Mesenchymal stem cell (in vitro differentiated cells and primary cell): Measurements from ENCODE around the gene UROD.
A peak's percentile ranks its signal among the peaks of the same experiment; 100 is the strongest.
"Not testable (repeated sequence)": the region's sequence is repeated elsewhere in the genome, so short reads cannot be mapped to it uniquely, and the experiment has no call there.

Source experiments
- DNase-seq: peaks from one replicate; pipeline ENCODE4 v3.0.0-alpha.2; 2013
- H2AFZ ChIP-seq: one replicate; pipeline ENCODE4 v1.6.1; 2013; ENCODE audit warnings: low read depth, mild to moderate bottlenecking, control low read depth, inconsistent platforms, low read length, moderate library complexity
- H2AK5ac ChIP-seq: 2 replicates; pipeline ENCODE4 v1.6.1; 2013; ENCODE audit warnings: low read length, moderate library complexity, mild to moderate bottlenecking, inconsistent platforms; ENCODE audit not compliant: severe bottlenecking
- H2BK120ac ChIP-seq: one replicate; pipeline ENCODE4 v1.6.1; 2013; ENCODE audit warnings: low read depth, mild to moderate bottlenecking, inconsistent platforms, low read length, moderate library complexity
- H2BK12ac ChIP-seq, 2 experiments: one replicate each; pipeline ENCODE4 v1.6.1; 2013; ENCODE audit warnings: inconsistent platforms in 2 of 2, low read length in 2 of 2, mild to moderate bottlenecking in 2 of 2, moderate library complexity in 2 of 2, control low read depth in 1 of 2
- H2BK15ac ChIP-seq: one replicate; pipeline ENCODE4 v1.6.1; 2013; ENCODE audit warnings: mild to moderate bottlenecking, low read depth, inconsistent platforms; ENCODE audit not compliant: poor library complexity, severe bottlenecking
- H2BK5ac ChIP-seq: 2 replicates; pipeline ENCODE4 v1.6.1; 2013; ENCODE audit warnings: low read depth, mild to moderate bottlenecking, low read length, control low read depth, inconsistent platforms; ENCODE audit not compliant: poor library complexity, severe bottlenecking
- H3K14ac ChIP-seq, 2 experiments: one replicate each; pipeline ENCODE4 v1.6.1; 2013; ENCODE audit warnings: inconsistent platforms in 2 of 2, low read length in 2 of 2, control low read depth in 1 of 2, mild to moderate bottlenecking in 1 of 2, moderate library complexity in 1 of 2
- H3K18ac ChIP-seq, 2 experiments: one replicate each; pipeline ENCODE4 v1.6.1; 2013; ENCODE audit warnings: inconsistent platforms in 2 of 2, low read length in 2 of 2, control low read depth in 1 of 2, low read depth in 1 of 2, mild to moderate bottlenecking in 1 of 2
- H3K23ac ChIP-seq, 2 experiments: one replicate each; pipeline ENCODE4 v1.6.1; 2013; ENCODE audit warnings: inconsistent platforms in 2 of 2, low read length in 2 of 2, mild to moderate bottlenecking in 2 of 2, moderate library complexity in 2 of 2, control low read depth in 1 of 2
- H3K27ac ChIP-seq: 2 replicates; pipeline ENCODE4 v1.5.1; 2013; ENCODE audit warnings: mild to moderate bottlenecking, moderate library complexity, low read length, control low read depth, inconsistent platforms; ENCODE audit not compliant: poor library complexity, severe bottlenecking
- H3K27me3 ChIP-seq, 2 experiments: 2 replicates each; pipeline versions ENCODE4 v1.6.1 to v1.7.0; 2013; ENCODE audit warnings: low read length in 2 of 2, mild to moderate bottlenecking in 2 of 2, moderate library complexity in 2 of 2, control low read depth in 1 of 2, inconsistent platforms in 1 of 2; ENCODE audit not compliant: control insufficient read depth in 1 of 2, insufficient read depth in 1 of 2
- H3K36me3 ChIP-seq, 2 experiments: 2 replicates each; pipeline versions ENCODE4 v1.6.1 to v1.7.0; 2013; ENCODE audit warnings: low read length in 2 of 2, control low read depth in 1 of 2, inconsistent platforms in 1 of 2, low read depth in 1 of 2, mild to moderate bottlenecking in 1 of 2; ENCODE audit not compliant: insufficient read depth in 2 of 2, control insufficient read depth in 1 of 2
- H3K4ac ChIP-seq, 2 experiments: one replicate each; pipeline ENCODE4 v1.6.1; 2013; ENCODE audit warnings: inconsistent platforms in 2 of 2, low read length in 2 of 2, mild to moderate bottlenecking in 2 of 2, moderate library complexity in 2 of 2, control low read depth in 1 of 2, low read depth in 1 of 2
- H3K4me1 ChIP-seq: 2 replicates; pipeline ENCODE4 v1.6.1; 2013; ENCODE audit warnings: low read depth, low read length, control low read depth; ENCODE audit not compliant: control insufficient read depth, insufficient read depth
- H3K4me2 ChIP-seq: 2 replicates; pipeline ENCODE4 v1.6.1; 2013; ENCODE audit warnings: low read length, mild to moderate bottlenecking, inconsistent platforms; ENCODE audit not compliant: poor library complexity, severe bottlenecking
- H3K4me3 ChIP-seq, 2 experiments: 2 replicates each; pipeline versions ENCODE4 v1.5.1 to v1.7.0; 2013; ENCODE audit warnings: low read length in 2 of 2, mild to moderate bottlenecking in 2 of 2, control low read depth in 1 of 2, low read depth in 1 of 2; ENCODE audit not compliant: insufficient read depth in 1 of 2
- H3K79me1 ChIP-seq: replicated peaks from 2 replicates; pipeline ENCODE4 v1.6.1; 2013; ENCODE audit warnings: mild to moderate bottlenecking, control low read depth, low read length, inconsistent platforms; ENCODE audit not compliant: poor library complexity, severe bottlenecking
- H3K9ac ChIP-seq: 2 replicates; pipeline ENCODE4 v1.7.0; 2013; ENCODE audit warnings: mild to moderate bottlenecking, low read length, moderate library complexity
- H3K9me3 ChIP-seq: 2 replicates; pipeline ENCODE4 v1.7.0; 2013; ENCODE audit warnings: mild to moderate bottlenecking, low read length; ENCODE audit not compliant: control insufficient read depth
- H4K8ac ChIP-seq: one replicate; pipeline ENCODE4 v1.6.1; 2013; ENCODE audit warnings: inconsistent platforms, mild to moderate bottlenecking, low read length, moderate library complexity
- H4K91ac ChIP-seq: one replicate; pipeline ENCODE4 v1.6.1; 2013; ENCODE audit warnings: mild to moderate bottlenecking, low read length, inconsistent platforms
- WGBS: methylation state at CpG from one replicate; pipeline ENCODE4 v1.1.7; 2013; ENCODE audit warnings: mixed read lengths; 5-methylcytosine and 5-hydroxymethylcytosine counted together

UROD gene

GRCh38 chr1:44973645-44974044 lies 38.4 kb upstream of the UROD start:
- 100% methylated on average over 1 of the region's 1 CpG for WGBS
- Histone ChIP-seq H3K4ac (no peak overlapping the region), H3K14ac (no peak overlapping the region), H3K27me3 (no peaks in the 10 kb centered on the region), H3K36me3 (peaks cover 9 to 82% of the 10 kb centered on the region in 2 experiments), H2BK5ac (no peak overlapping the region), H3K27ac (no peak overlapping the region), H2BK120ac (no peak overlapping the region), H3K18ac (no peak overlapping the region), H3K4me3 (no peak overlapping the region), H3K9me3 (no peaks in the 10 kb centered on the region), H3K79me1 (peaks cover 9% of the 10 kb centered on the region), H3K9ac (no peak overlapping the region), H3K4me2 (no peak overlapping the region), H3K23ac (no peak overlapping the region), H2BK12ac (no peak overlapping the region), H2AFZ (no peak overlapping the region), H4K91ac (no peak overlapping the region), H4K8ac (no peak overlapping the region), H3K4me1 (no peaks in the 10 kb centered on the region), H2AK5ac (no peak overlapping the region), H2BK15ac (no peak overlapping the region)
- DNase-seq = no peak

GRCh38 chr1:44976252-44976651 lies 35.8 kb upstream of the UROD start:
- DNase-seq = no peak
- no peaks in the 10 kb centered on the region for H3K27me3 ChIP-seq
- H2BK120ac ChIP-seq = no peak overlapping the region
- H3K4me3 ChIP-seq = no peak overlapping the region
- no peak overlapping the region for H3K9ac ChIP-seq
- H3K23ac ChIP-seq = no peak overlapping the region
- H3K14ac ChIP-seq = no peak overlapping the region
- WGBS = no CpG with 5 or more reads among the region's 2 CpGs
- H2BK12ac ChIP-seq = no peak overlapping the region
- no peak overlapping the region for H3K4me2 ChIP-seq
- H4K8ac ChIP-seq = no peak overlapping the region
- H2AK5ac ChIP-seq = no peak overlapping the region
- H2BK5ac ChIP-seq = no peak overlapping the region
- no peak overlapping the region for H4K91ac ChIP-seq
- no peak overlapping the region for H3K4ac ChIP-seq
- H2AFZ ChIP-seq = no peak overlapping the region
- no peaks in the 10 kb centered on the region for H3K9me3 ChIP-seq
- H3K79me1 ChIP-seq = peaks cover 15% of the 10 kb centered on the region
- H3K36me3 ChIP-seq = peaks cover 21 to 95% of the 10 kb centered on the region in 2 experiments
- H3K4me1 ChIP-seq = no peaks in the 10 kb centered on the region
- H3K18ac ChIP-seq = no peak overlapping the region
- H2BK15ac ChIP-seq = no peak overlapping the region
- no peak overlapping the region for H3K27ac ChIP-seq

DNA sequence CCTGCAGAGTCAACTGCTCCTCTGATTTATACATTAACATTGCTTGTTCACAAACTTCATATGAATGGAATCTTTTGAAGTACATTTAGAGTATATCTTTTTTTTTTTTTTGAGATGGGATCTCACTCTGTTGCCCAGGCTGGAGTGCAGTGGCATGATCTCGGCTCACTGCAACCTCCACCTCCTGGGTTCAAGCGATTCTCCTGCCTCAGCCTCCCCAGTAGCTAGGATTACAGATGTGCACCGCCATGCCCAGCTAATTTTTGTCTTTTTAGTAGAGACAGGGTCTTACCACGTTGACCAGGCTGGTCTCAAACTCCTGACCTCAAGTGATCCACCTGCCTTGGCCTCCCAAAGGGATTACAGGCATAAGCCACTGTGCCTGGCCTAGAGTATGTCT lies 34.7 kb upstream of the UROD start:
- 94% methylated on average over 3 of the region's 4 CpGs for WGBS

GRCh38 chr1:44985747-44986359 lies 26.2 kb upstream of the UROD start:
- Histone ChIP-seq H3K4me2 (peak overlapping the region; percentile 80), H2BK120ac (no peak overlapping the region), H3K4me1 (peaks cover 2% of the 10 kb centered on the region), H2AFZ (peak overlapping the region; percentile 16), H3K9ac (peak overlapping the region; percentile 84), H3K9me3 (no peaks in the 10 kb centered on the region), H3K36me3 (peaks cover 3 to 6% of the 10 kb centered on the region in 2 experiments), H2BK12ac (no peak overlapping the region), H4K91ac (no peak overlapping the region), H3K23ac (no peak overlapping the region), H3K4ac (no peak overlapping the region), H3K18ac (peak overlapping the region; percentile 4 to 32), H2AK5ac (no peak overlapping the region), H3K79me1 (peaks cover 16% of the 10 kb centered on the region), H2BK5ac (no peak overlapping the region), H4K8ac (peak overlapping the region; percentile 85), H2BK15ac (no peak overlapping the region), H3K27me3 (no peaks in the 10 kb centered on the region), H3K4me3 (peak overlapping the region; percentile 71 to 84), H3K27ac (no peak overlapping the region), H3K14ac (no peak overlapping the region)
- 18% methylated on average over 19 of the region's 19 CpGs for WGBS
- DNase-seq = no peak

More for the DNA sequence above, 34.7 kb upstream of the UROD start:
- H2BK5ac ChIP-seq, H3K4ac ChIP-seq, H3K27me3 ChIP-seq, H3K9ac ChIP-seq, H3K23ac ChIP-seq, H3K18ac ChIP-seq, H4K8ac ChIP-seq, H2AFZ ChIP-seq, H3K4me3 ChIP-seq, H2BK120ac ChIP-seq, H3K14ac ChIP-seq, H2BK15ac ChIP-seq, DNase-seq, H3K4me1 ChIP-seq, H3K27ac ChIP-seq, H4K91ac ChIP-seq, H2AK5ac ChIP-seq, H2BK12ac ChIP-seq, H3K4me2 ChIP-seq, H3K9me3 ChIP-seq: not testable (repeated sequence)
- Histone ChIP-seq H3K79me1 (peaks cover 15% of the 10 kb centered on the region), H3K36me3 (peaks cover 21 to 88% of the 10 kb centered on the region in 2 experiments)
